Mesenchymal stem cell (in vitro differentiated cells and primary cell): Measurements from ENCODE around the gene SNRNP200.

Experiments used
- DNase-seq: peaks from one replicate; pipeline ENCODE4 v3.0.0-alpha.2; 2013
- H2AFZ ChIP-seq: one replicate; pipeline ENCODE4 v1.6.1; 2013; ENCODE audit warnings: low read depth, mild to moderate bottlenecking, control low read depth, inconsistent platforms, low read length, moderate library complexity
- H2AK5ac ChIP-seq: 2 replicates; pipeline ENCODE4 v1.6.1; 2013; ENCODE audit warnings: low read length, moderate library complexity, mild to moderate bottlenecking, inconsistent platforms; ENCODE audit not compliant: severe bottlenecking
- H2BK120ac ChIP-seq: one replicate; pipeline ENCODE4 v1.6.1; 2013; ENCODE audit warnings: low read depth, mild to moderate bottlenecking, inconsistent platforms, low read length, moderate library complexity
- H2BK12ac ChIP-seq, 2 experiments: one replicate each; pipeline ENCODE4 v1.6.1; 2013; ENCODE audit warnings: inconsistent platforms in 2 of 2, low read length in 2 of 2, mild to moderate bottlenecking in 2 of 2, moderate library complexity in 2 of 2, control low read depth in 1 of 2
- H2BK15ac ChIP-seq: one replicate; pipeline ENCODE4 v1.6.1; 2013; ENCODE audit warnings: mild to moderate bottlenecking, low read depth, inconsistent platforms; ENCODE audit not compliant: poor library complexity, severe bottlenecking
- H2BK5ac ChIP-seq: 2 replicates; pipeline ENCODE4 v1.6.1; 2013; ENCODE audit warnings: low read depth, mild to moderate bottlenecking, low read length, control low read depth, inconsistent platforms; ENCODE audit not compliant: poor library complexity, severe bottlenecking
- H3K14ac ChIP-seq, 2 experiments: one replicate each; pipeline ENCODE4 v1.6.1; 2013; ENCODE audit warnings: inconsistent platforms in 2 of 2, low read length in 2 of 2, control low read depth in 1 of 2, mild to moderate bottlenecking in 1 of 2, moderate library complexity in 1 of 2
- H3K18ac ChIP-seq, 2 experiments: one replicate each; pipeline ENCODE4 v1.6.1; 2013; ENCODE audit warnings: inconsistent platforms in 2 of 2, low read length in 2 of 2, control low read depth in 1 of 2, low read depth in 1 of 2, mild to moderate bottlenecking in 1 of 2
- H3K23ac ChIP-seq, 2 experiments: one replicate each; pipeline ENCODE4 v1.6.1; 2013; ENCODE audit warnings: inconsistent platforms in 2 of 2, low read length in 2 of 2, mild to moderate bottlenecking in 2 of 2, moderate library complexity in 2 of 2, control low read depth in 1 of 2
- H3K27ac ChIP-seq: 2 replicates; pipeline ENCODE4 v1.5.1; 2013; ENCODE audit warnings: mild to moderate bottlenecking, moderate library complexity, low read length, control low read depth, inconsistent platforms; ENCODE audit not compliant: poor library complexity, severe bottlenecking
- H3K27me3 ChIP-seq, 2 experiments: 2 replicates each; pipeline versions ENCODE4 v1.6.1 to v1.7.0; 2013; ENCODE audit warnings: low read length in 2 of 2, mild to moderate bottlenecking in 2 of 2, moderate library complexity in 2 of 2, control low read depth in 1 of 2, inconsistent platforms in 1 of 2; ENCODE audit not compliant: control insufficient read depth in 1 of 2, insufficient read depth in 1 of 2
- H3K36me3 ChIP-seq, 2 experiments: 2 replicates each; pipeline versions ENCODE4 v1.6.1 to v1.7.0; 2013; ENCODE audit warnings: low read length in 2 of 2, control low read depth in 1 of 2, inconsistent platforms in 1 of 2, low read depth in 1 of 2, mild to moderate bottlenecking in 1 of 2; ENCODE audit not compliant: insufficient read depth in 2 of 2, control insufficient read depth in 1 of 2
- H3K4ac ChIP-seq, 2 experiments: one replicate each; pipeline ENCODE4 v1.6.1; 2013; ENCODE audit warnings: inconsistent platforms in 2 of 2, low read length in 2 of 2, mild to moderate bottlenecking in 2 of 2, moderate library complexity in 2 of 2, control low read depth in 1 of 2, low read depth in 1 of 2
- H3K4me1 ChIP-seq: 2 replicates; pipeline ENCODE4 v1.6.1; 2013; ENCODE audit warnings: low read depth, low read length, control low read depth; ENCODE audit not compliant: control insufficient read depth, insufficient read depth
- H3K4me2 ChIP-seq: 2 replicates; pipeline ENCODE4 v1.6.1; 2013; ENCODE audit warnings: low read length, mild to moderate bottlenecking, inconsistent platforms; ENCODE audit not compliant: poor library complexity, severe bottlenecking
- H3K4me3 ChIP-seq, 2 experiments: 2 replicates each; pipeline versions ENCODE4 v1.5.1 to v1.7.0; 2013; ENCODE audit warnings: low read length in 2 of 2, mild to moderate bottlenecking in 2 of 2, control low read depth in 1 of 2, low read depth in 1 of 2; ENCODE audit not compliant: insufficient read depth in 1 of 2
- H3K79me1 ChIP-seq: replicated peaks from 2 replicates; pipeline ENCODE4 v1.6.1; 2013; ENCODE audit warnings: mild to moderate bottlenecking, control low read depth, low read length, inconsistent platforms; ENCODE audit not compliant: poor library complexity, severe bottlenecking
- H3K9ac ChIP-seq: 2 replicates; pipeline ENCODE4 v1.7.0; 2013; ENCODE audit warnings: mild to moderate bottlenecking, low read length, moderate library complexity
- H3K9me3 ChIP-seq: 2 replicates; pipeline ENCODE4 v1.7.0; 2013; ENCODE audit warnings: mild to moderate bottlenecking, low read length; ENCODE audit not compliant: control insufficient read depth
- H4K8ac ChIP-seq: one replicate; pipeline ENCODE4 v1.6.1; 2013; ENCODE audit warnings: inconsistent platforms, mild to moderate bottlenecking, low read length, moderate library complexity
- H4K91ac ChIP-seq: one replicate; pipeline ENCODE4 v1.6.1; 2013; ENCODE audit warnings: mild to moderate bottlenecking, low read length, inconsistent platforms
- WGBS: methylation state at CpG from one replicate; pipeline ENCODE4 v1.1.7; 2013; ENCODE audit warnings: mixed read lengths; 5-methylcytosine and 5-hydroxymethylcytosine counted together

SNRNP200 gene

GRCh38 chr2:96271995-96272394, 33.4 kb downstream of the SNRNP200 start:
- Histone ChIP-seq H2BK15ac (no peak overlapping the region), H3K4me2 (no peak overlapping the region), H3K9ac (no peak overlapping the region), H3K27me3 (no peaks in the 10 kb centered on the region), H3K14ac (no peak overlapping the region), H3K4me3 (no peak overlapping the region), H2BK120ac (no peak overlapping the region), H4K91ac (no peak overlapping the region), H2AFZ (no peak overlapping the region), H3K36me3 (peaks cover 55 to 82% of the 10 kb centered on the region in 2 experiments), H3K79me1 (peaks cover 20% of the 10 kb centered on the region), H3K4me1 (peaks cover 7% of the 10 kb centered on the region), H3K18ac (no peak overlapping the region), H3K23ac (no peak overlapping the region), H4K8ac (no peak overlapping the region), H3K4ac (no peak overlapping the region), H2BK12ac (no peak overlapping the region), H2BK5ac (no peak overlapping the region), H3K9me3 (no peaks in the 10 kb centered on the region), H3K27ac (no peak overlapping the region), H2AK5ac (no peak overlapping the region)
- WGBS: 93% methylated on average over 3 of the region's 3 CpGs
- no peak for DNase-seq

GRCh38 chr2:96267159-96267971, 38.0 kb downstream of the SNRNP200 start:
- 83% methylated on average over 12 of the region's 12 CpGs for WGBS
- Histone ChIP-seq H3K27me3 (no peaks in the 10 kb centered on the region), H3K9me3 (no peaks in the 10 kb centered on the region), H3K4me3 (peak overlapping the region in 1 of 2 experiments; percentile 100), H3K4me1 (peaks cover 12% of the 10 kb centered on the region), H3K18ac (no peak overlapping the region), H3K9ac (peak overlapping the region; percentile 93), H3K4ac (no peak overlapping the region), H2AK5ac (no peak overlapping the region), H3K4me2 (no peak overlapping the region), H3K36me3 (peaks cover 31 to 50% of the 10 kb centered on the region in 2 experiments), H3K79me1 (peaks cover 22% of the 10 kb centered on the region), H3K27ac (no peak overlapping the region), H2BK120ac (no peak overlapping the region), H2BK15ac (no peak overlapping the region), H2BK12ac (no peak overlapping the region), H2AFZ (no peak overlapping the region), H4K8ac (no peak overlapping the region), H2BK5ac (no peak overlapping the region), H3K14ac (no peak overlapping the region), H4K91ac (no peak overlapping the region), H3K23ac (no peak overlapping the region)
- DNase-seq: peak; percentile 61

- Histone ChIP-seq H3K4ac (peak within 1 kb of the TSS; percentile 59 to 91), H4K8ac (peak within 1 kb of the TSS; percentile 87)
- peak; percentile 99 for DNase-seq
Measured at GRCh38 chr2:96265840-96266679, 39.3 kb downstream of the SNRNP200 start, which contains the start of the genes CIAO1 and TMEM127. Gene CIAO1, plus strand, starts transcription at chr2:96266225. Its CDS starts 126 bp downstream, at chr2:96266351. Gene TMEM127, minus strand, starts transcription at chr2:96265997. Its CDS starts 616 bp downstream, at chr2:96265381.

More at GRCh38 chr2:96265840-96266679, 39.3 kb downstream of the SNRNP200 start, which contains the start of the genes CIAO1 and TMEM127:
- Histone ChIP-seq H3K18ac (peak within 1 kb of the TSS; percentile 85 to 90), H4K91ac (peak within 1 kb of the TSS; percentile 89), H2BK5ac (no peak within 1 kb of the TSS), H3K9ac (peak within 1 kb of the TSS; percentile 93), H3K79me1 (peaks cover 26% of the 10 kb centered on the region), H3K9me3 (no peaks in the 10 kb centered on the region), H2BK12ac (peak within 1 kb of the TSS in 1 of 2 experiments; percentile 38), H2BK15ac (peak within 1 kb of the TSS; percentile 74), H3K4me2 (peak within 1 kb of the TSS; percentile 69), H2BK120ac (no peak within 1 kb of the TSS), H3K36me3 (peaks cover 29 to 47% of the 10 kb centered on the region in 2 experiments), H3K14ac (peak within 1 kb of the TSS in 1 of 2 experiments; percentile 94), H2AFZ (peak within 1 kb of the TSS; percentile 94), H3K23ac (peak within 1 kb of the TSS in 1 of 2 experiments; percentile 86), H2AK5ac (no peak within 1 kb of the TSS), H3K27ac (peak within 1 kb of the TSS; percentile 65), H3K4me1 (peaks cover 15% of the 10 kb centered on the region), H3K4me3 (peak within 1 kb of the TSS; percentile 95 to 100), H3K27me3 (no peaks in the 10 kb centered on the region)
- WGBS: under 1% methylated on average over 65 of the region's 81 CpGs
